Coronary artery (tissue), 2 donors: ENCODE data around the gene ARHGAP18.

ENCODE experiments used
- DNase-seq: peaks from one replicate; pipeline ENCODE4 v3.0.0-alpha.2; 2017; ENCODE audit warnings: low spot score
- H3K27ac ChIP-seq, 2 donors: fragments of 200-600 bp; sonication (generic); one replicate each; pipeline ENCODE4 v1.5.1; 2016 to 2019
- H3K4me3 ChIP-seq: fragments of 200-600 bp; sonication (generic); 2 replicates; pipeline ENCODE4 v1.5.1; 2016; ENCODE audit warnings: mild to moderate bottlenecking, moderate library complexity
- TF ChIP-seq, protein P1 (sequence below): fragments of 200-600 bp; sonication (generic); IDR thresholded peaks from one replicate; pipeline ENCODE4 v1.5.1; 2019; ENCODE audit warnings: antibody characterized with exemption

Gene ARHGAP18

DNA sequence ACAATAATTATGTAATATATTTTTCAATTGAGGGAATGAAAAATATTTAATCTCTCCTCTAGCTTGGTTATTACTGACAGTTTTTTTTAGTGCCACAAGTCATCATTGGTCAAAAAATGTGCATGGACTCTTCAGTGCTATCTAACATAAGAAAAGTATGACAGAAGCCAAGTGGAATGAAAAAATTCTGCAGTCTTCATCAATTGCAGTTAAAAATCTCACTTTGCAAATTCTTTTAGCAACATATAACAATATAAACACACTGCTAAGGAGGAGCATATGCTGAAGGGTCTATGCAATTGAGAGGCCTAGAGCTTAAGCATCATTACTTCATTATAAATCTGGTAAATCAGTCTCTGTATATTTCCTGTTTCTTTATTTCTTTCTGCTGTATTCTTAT lies 175.1 kb downstream of the ARHGAP18 start:
- H3K27ac ChIP-seq: no peak overlapping the region
- no peak for DNase-seq
- no peak overlapping the region for H3K4me3 ChIP-seq
- TF ChIP-seq, protein P1, sequence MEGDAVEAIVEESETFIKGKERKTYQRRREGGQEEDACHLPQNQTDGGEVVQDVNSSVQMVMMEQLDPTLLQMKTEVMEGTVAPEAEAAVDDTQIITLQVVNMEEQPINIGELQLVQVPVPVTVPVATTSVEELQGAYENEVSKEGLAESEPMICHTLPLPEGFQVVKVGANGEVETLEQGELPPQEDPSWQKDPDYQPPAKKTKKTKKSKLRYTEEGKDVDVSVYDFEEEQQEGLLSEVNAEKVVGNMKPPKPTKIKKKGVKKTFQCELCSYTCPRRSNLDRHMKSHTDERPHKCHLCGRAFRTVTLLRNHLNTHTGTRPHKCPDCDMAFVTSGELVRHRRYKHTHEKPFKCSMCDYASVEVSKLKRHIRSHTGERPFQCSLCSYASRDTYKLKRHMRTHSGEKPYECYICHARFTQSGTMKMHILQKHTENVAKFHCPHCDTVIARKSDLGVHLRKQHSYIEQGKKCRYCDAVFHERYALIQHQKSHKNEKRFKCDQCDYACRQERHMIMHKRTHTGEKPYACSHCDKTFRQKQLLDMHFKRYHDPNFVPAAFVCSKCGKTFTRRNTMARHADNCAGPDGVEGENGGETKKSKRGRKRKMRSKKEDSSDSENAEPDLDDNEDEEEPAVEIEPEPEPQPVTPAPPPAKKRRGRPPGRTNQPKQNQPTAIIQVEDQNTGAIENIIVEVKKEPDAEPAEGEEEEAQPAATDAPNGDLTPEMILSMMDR: no peak
